GM23338 (cell line): ENCODE results near the gene STYK1. TPM values are rescaled to one million over a fixed set of nuclear protein-coding genes. Genes with fewer than 3 reads are reported as not detected.

Experiments used
- ATAC-seq: fragments of 200-7000 bp; cut with Tn5 transposase; 3 replicates; pipeline ENCODE4 v1.9.1; 2020
- DNase-seq: peaks from one replicate; pipeline ENCODE4 v3.0.0-alpha.2; 2015; ENCODE audit warnings: low spot score
- H2AFZ ChIP-seq: fragments of 200-600 bp; sonication (generic); 2 replicates; pipeline ENCODE4 v1.8.0; 2016; ENCODE audit warnings: antibody characterized with exemption, mild to moderate bottlenecking, moderate library complexity
- H3F3A ChIP-seq: fragments of 200-600 bp; sonication (generic); replicated peaks from 2 replicates; pipeline ENCODE4 v1.8.0; 2017; ENCODE audit warnings: antibody characterized with exemption, mixed run types, low read depth
- H3K27ac ChIP-seq: fragments of 200-600 bp; sonication (generic); 2 replicates; pipeline ENCODE4 v1.6.1; 2016; ENCODE audit warnings: low read depth
- H3K27me3 ChIP-seq: fragments of 200-600 bp; sonication (generic); 2 replicates; pipeline ENCODE4 v1.8.0; 2016; ENCODE audit warnings: mild to moderate bottlenecking, mixed run types, moderate library complexity; ENCODE audit not compliant: insufficient read depth
- H3K36me3 ChIP-seq: fragments of 200-600 bp; sonication (generic); 2 replicates; pipeline ENCODE4 v1.8.0; 2016; ENCODE audit warnings: mild to moderate bottlenecking; ENCODE audit not compliant: insufficient read depth
- H3K4me1 ChIP-seq: fragments of 200-600 bp; sonication (generic); 2 replicates; pipeline ENCODE4 v1.8.0; 2016; ENCODE audit warnings: mild to moderate bottlenecking, moderate library complexity; ENCODE audit not compliant: insufficient read depth
- H3K4me2 ChIP-seq: fragments of 200-600 bp; sonication (generic); 2 replicates; pipeline ENCODE4 v1.7.1; 2017; ENCODE audit warnings: mixed run types
- H3K4me3 ChIP-seq: fragments of 200-600 bp; sonication (generic); 2 replicates; pipeline ENCODE4 v1.6.1; 2016; ENCODE audit warnings: mixed run types
- H3K79me2 ChIP-seq: fragments of 200-600 bp; sonication (generic); replicated peaks from 2 replicates; pipeline ENCODE4 v1.8.0; 2017; ENCODE audit warnings: mild to moderate bottlenecking; ENCODE audit not compliant: insufficient read depth
- H3K9me2 ChIP-seq: fragments of 200-600 bp; sonication (generic); 2 replicates; pipeline ENCODE4 v1.8.0; 2017; ENCODE audit not compliant: insufficient read depth
- H4K20me1 ChIP-seq: fragments of 200-600 bp; sonication (generic); replicated peaks from 2 replicates; pipeline ENCODE4 v1.8.0; 2017; ENCODE audit warnings: mild to moderate bottlenecking; ENCODE audit not compliant: insufficient read depth
- H3K27ac Mint-ChIP-seq: 2 replicates; pipeline ENCODE4 v1.8.0; 2020; ENCODE audit warnings: inconsistent platforms, mild to moderate bottlenecking, moderate library complexity, mixed read lengths
- H3K27me3 Mint-ChIP-seq: 3 replicates; pipeline ENCODE4 v1.8.0; 2022; ENCODE audit warnings: low read depth, mild to moderate bottlenecking, moderate library complexity, mixed read lengths, inconsistent platforms; ENCODE audit not compliant: insufficient read depth, poor library complexity
- H3K36me3 Mint-ChIP-seq: 3 replicates; pipeline ENCODE4 v1.8.0; 2021; ENCODE audit warnings: low read depth, mild to moderate bottlenecking, inconsistent platforms, moderate library complexity, mixed read lengths
- H3K4me1 Mint-ChIP-seq: 3 replicates; pipeline ENCODE4 v1.8.0; 2020; ENCODE audit warnings: mild to moderate bottlenecking, inconsistent platforms, mixed read lengths
- H3K4me3 Mint-ChIP-seq: 3 replicates; pipeline ENCODE4 v1.8.0; 2021; ENCODE audit warnings: moderate library complexity, mild to moderate bottlenecking, inconsistent platforms, mixed read lengths
- H3K9me3 Mint-ChIP-seq: 3 replicates; pipeline ENCODE4 v1.8.0; 2020; ENCODE audit warnings: moderate library complexity, mild to moderate bottlenecking, inconsistent platforms, mixed read lengths
- CREB1 ChIP-seq: fragments of 250-450 bp; sonication (Bioruptor Pico); IDR thresholded peaks from 2 replicates; pipeline ENCODE4 v1.5.0; 2020; ENCODE audit warnings: low read depth, mild to moderate bottlenecking, moderate library complexity
- CTCF ChIP-seq, 2 experiments: fragments of 200-600 bp in 1 of 2; sonication (generic) in 1 of 2; conservative IDR thresholded peaks; 2 replicates each; pipeline versions ENCODE4 v1.5.1 to v1.6.1; 2016 to 2017; ENCODE audit warnings: antibody characterized with exemption in 2 of 2, low read depth in 2 of 2, mild to moderate bottlenecking in 2 of 2, moderate library complexity in 1 of 2
- EZH2 ChIP-seq: fragments of 200-600 bp; sonication (generic); IDR thresholded peaks from one replicate; pipeline ENCODE4 v1.8.0; 2017; ENCODE audit warnings: antibody characterized with exemption, mild to moderate bottlenecking, low read depth; ENCODE audit not compliant: unreplicated experiment
- EZH2phosphoT487 ChIP-seq: fragments of 200-600 bp; sonication (generic); IDR thresholded peaks from one replicate; pipeline ENCODE4 v1.8.1; 2018; ENCODE audit warnings: antibody characterized with exemption; ENCODE audit not compliant: unreplicated experiment
- JUNB ChIP-seq: IDR thresholded peaks from one replicate; pipeline ENCODE4 v1.6.1; 2016; ENCODE audit warnings: antibody characterized with exemption; ENCODE audit not compliant: unreplicated experiment
- NANOG ChIP-seq: IDR thresholded peaks from 2 replicates; pipeline ENCODE4 v1.6.1; 2016; ENCODE audit warnings: antibody characterized with exemption, borderline replicate concordance
- POLR2AphosphoS5 ChIP-seq: IDR thresholded peaks from 2 replicates; pipeline ENCODE4 v1.6.1; 2016; ENCODE audit warnings: antibody characterized with exemption, low read depth
- STAT1 ChIP-seq: IDR thresholded peaks from one replicate; pipeline ENCODE4 v1.6.1; 2016; ENCODE audit warnings: antibody characterized with exemption; ENCODE audit not compliant: unreplicated experiment
- ZNF114 ChIP-seq: fragments of 250-450 bp; sonication (Bioruptor Pico); IDR thresholded peaks from 2 replicates; pipeline ENCODE4 v1.5.0; 2020; ENCODE audit warnings: mild to moderate bottlenecking, moderate library complexity
- ZNF331 ChIP-seq: fragments of 250-450 bp; sonication (Bioruptor Pico); IDR thresholded peaks from 2 replicates; pipeline ENCODE4 v1.5.0; 2020; ENCODE audit warnings: low read depth, mild to moderate bottlenecking, moderate library complexity
- polyA plus RNA-seq: library from polyadenylated mRNA; unstranded; fragments of >200 nt; fragmentation: Nextera tagmentation; extraction: Ambion mirVana; gene quantifications from 2 replicates; pipeline ENCODE4 v1.2.1, GENCODE V29; 2016
- total RNA-seq: library from RNA; depleted of rRNA; stranded (reverse); fragments of >200 nt; shearing (Covaris generic); gene quantifications from 2 replicates; pipeline ENCODE4 v1.2.3, GENCODE V29; 2014
- TF ChIP-seq, protein P1 (sequence below): IDR thresholded peaks from 2 replicates; pipeline ENCODE4 v1.6.1; 2016; ENCODE audit warnings: antibody characterized with exemption
- TF ChIP-seq, protein P2 (sequence below): fragments of 250-450 bp; sonication (Bioruptor Pico); IDR thresholded peaks from 2 replicates; pipeline ENCODE4 v1.5.0; 2020; ENCODE audit warnings: mild to moderate bottlenecking, moderate library complexity
- TF ChIP-seq, protein P3 (sequence below): IDR thresholded peaks from one replicate; pipeline ENCODE4 v1.6.1; 2018; ENCODE audit warnings: antibody characterized with exemption; ENCODE audit not compliant: unreplicated experiment

STYK1 gene
- total and polyA plus RNA-seq, 2 experiments from 2014 or later: 1.2 to 1.8 TPM

- Mint-ChIP-seq H3K27ac (no peak overlapping the region), H3K4me3 (no peak overlapping the region), H3K36me3 (no peaks in the 10 kb centered on the region), H3K4me1 (peaks cover 2% of the 10 kb centered on the region; the same call in 2 of the 3 replicates), H3K9me3 (no peaks in the 10 kb centered on the region; the same call in 2 of the 3 replicates), H3K27me3 (no peaks in the 10 kb centered on the region)
- no peaks in the 10 kb centered on the region for H3K79me2 ChIP-seq
- no peak overlapping the region for H3K4me2 ChIP-seq
- TF ChIP-seq, protein P1, sequence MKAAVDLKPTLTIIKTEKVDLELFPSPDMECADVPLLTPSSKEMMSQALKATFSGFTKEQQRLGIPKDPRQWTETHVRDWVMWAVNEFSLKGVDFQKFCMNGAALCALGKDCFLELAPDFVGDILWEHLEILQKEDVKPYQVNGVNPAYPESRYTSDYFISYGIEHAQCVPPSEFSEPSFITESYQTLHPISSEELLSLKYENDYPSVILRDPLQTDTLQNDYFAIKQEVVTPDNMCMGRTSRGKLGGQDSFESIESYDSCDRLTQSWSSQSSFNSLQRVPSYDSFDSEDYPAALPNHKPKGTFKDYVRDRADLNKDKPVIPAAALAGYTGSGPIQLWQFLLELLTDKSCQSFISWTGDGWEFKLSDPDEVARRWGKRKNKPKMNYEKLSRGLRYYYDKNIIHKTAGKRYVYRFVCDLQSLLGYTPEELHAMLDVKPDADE: no peak
- TF ChIP-seq EZH2 (no peak), STAT1 (no peak), ZNF114 (CRISPR knock-in tag) (no peak), EZH2phosphoT487 (no peak), CTCF (conservative IDR thresholded peaks at IDR 0.05; ENCODE audit: low read depth in 2 of 2) (no peak), ZNF331 (CRISPR knock-in tag) (no peak), CREB1 (no peak), POLR2AphosphoS5 (no peak), NANOG (no peak), JUNB (no peak)
- TF ChIP-seq, protein P2, sequence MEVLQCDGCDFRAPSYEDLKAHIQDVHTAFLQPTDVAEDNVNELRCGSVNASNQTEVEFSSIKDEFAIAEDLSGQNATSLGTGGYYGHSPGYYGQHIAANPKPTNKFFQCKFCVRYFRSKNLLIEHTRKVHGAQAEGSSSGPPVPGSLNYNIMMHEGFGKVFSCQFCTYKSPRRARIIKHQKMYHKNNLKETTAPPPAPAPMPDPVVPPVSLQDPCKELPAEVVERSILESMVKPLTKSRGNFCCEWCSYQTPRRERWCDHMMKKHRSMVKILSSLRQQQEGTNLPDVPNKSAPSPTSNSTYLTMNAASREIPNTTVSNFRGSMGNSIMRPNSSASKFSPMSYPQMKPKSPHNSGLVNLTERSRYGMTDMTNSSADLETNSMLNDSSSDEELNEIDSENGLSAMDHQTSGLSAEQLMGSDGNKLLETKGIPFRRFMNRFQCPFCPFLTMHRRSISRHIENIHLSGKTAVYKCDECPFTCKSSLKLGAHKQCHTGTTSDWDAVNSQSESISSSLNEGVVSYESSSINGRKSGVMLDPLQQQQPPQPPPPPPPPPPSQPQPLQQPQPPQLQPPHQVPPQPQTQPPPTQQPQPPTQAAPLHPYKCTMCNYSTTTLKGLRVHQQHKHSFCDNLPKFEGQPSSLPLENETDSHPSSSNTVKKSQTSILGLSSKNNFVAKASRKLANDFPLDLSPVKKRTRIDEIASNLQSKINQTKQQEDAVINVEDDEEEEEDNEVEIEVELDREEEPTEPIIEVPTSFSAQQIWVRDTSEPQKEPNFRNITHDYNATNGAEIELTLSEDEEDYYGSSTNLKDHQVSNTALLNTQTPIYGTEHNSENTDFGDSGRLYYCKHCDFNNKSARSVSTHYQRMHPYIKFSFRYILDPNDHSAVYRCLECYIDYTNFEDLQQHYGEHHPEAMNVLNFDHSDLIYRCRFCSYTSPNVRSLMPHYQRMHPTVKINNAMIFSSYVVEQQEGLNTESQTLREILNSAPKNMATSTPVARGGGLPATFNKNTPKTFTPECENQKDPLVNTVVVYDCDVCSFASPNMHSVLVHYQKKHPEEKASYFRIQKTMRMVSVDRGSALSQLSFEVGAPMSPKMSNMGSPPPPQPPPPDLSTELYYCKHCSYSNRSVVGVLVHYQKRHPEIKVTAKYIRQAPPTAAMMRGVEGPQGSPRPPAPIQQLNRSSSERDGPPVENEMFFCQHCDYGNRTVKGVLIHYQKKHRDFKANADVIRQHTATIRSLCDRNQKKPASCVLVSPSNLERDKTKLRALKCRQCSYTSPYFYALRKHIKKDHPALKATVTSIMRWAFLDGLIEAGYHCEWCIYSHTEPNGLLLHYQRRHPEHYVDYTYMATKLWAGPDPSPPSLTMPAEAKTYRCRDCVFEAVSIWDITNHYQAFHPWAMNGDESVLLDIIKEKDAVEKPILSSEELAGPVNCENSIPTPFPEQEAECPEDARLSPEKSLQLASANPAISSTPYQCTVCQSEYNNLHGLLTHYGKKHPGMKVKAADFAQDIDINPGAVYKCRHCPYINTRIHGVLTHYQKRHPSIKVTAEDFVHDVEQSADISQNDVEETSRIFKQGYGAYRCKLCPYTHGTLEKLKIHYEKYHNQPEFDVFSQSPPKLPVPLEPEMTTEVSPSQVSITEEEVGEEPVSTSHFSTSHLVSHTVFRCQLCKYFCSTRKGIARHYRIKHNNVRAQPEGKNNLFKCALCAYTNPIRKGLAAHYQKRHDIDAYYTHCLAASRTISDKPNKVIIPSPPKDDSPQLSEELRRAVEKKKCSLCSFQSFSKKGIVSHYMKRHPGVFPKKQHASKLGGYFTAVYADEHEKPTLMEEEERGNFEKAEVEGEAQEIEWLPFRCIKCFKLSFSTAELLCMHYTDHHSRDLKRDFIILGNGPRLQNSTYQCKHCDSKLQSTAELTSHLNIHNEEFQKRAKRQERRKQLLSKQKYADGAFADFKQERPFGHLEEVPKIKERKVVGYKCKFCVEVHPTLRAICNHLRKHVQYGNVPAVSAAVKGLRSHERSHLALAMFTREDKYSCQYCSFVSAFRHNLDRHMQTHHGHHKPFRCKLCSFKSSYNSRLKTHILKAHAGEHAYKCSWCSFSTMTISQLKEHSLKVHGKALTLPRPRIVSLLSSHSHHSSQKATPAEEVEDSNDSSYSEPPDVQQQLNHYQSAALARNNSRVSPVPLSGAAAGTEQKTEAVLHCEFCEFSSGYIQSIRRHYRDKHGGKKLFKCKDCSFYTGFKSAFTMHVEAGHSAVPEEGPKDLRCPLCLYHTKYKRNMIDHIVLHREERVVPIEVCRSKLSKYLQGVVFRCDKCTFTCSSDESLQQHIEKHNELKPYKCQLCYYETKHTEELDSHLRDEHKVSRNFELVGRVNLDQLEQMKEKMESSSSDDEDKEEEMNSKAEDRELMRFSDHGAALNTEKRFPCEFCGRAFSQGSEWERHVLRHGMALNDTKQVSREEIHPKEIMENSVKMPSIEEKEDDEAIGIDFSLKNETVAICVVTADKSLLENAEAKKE (CRISPR knock-in tag): no peak
- TF ChIP-seq, protein P3, sequence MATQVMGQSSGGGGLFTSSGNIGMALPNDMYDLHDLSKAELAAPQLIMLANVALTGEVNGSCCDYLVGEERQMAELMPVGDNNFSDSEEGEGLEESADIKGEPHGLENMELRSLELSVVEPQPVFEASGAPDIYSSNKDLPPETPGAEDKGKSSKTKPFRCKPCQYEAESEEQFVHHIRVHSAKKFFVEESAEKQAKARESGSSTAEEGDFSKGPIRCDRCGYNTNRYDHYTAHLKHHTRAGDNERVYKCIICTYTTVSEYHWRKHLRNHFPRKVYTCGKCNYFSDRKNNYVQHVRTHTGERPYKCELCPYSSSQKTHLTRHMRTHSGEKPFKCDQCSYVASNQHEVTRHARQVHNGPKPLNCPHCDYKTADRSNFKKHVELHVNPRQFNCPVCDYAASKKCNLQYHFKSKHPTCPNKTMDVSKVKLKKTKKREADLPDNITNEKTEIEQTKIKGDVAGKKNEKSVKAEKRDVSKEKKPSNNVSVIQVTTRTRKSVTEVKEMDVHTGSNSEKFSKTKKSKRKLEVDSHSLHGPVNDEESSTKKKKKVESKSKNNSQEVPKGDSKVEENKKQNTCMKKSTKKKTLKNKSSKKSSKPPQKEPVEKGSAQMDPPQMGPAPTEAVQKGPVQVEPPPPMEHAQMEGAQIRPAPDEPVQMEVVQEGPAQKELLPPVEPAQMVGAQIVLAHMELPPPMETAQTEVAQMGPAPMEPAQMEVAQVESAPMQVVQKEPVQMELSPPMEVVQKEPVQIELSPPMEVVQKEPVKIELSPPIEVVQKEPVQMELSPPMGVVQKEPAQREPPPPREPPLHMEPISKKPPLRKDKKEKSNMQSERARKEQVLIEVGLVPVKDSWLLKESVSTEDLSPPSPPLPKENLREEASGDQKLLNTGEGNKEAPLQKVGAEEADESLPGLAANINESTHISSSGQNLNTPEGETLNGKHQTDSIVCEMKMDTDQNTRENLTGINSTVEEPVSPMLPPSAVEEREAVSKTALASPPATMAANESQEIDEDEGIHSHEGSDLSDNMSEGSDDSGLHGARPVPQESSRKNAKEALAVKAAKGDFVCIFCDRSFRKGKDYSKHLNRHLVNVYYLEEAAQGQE: no peak
- H3F3A ChIP-seq: no peaks in the 10 kb centered on the region
- H3K4me3 ChIP-seq: no peak overlapping the region
- H3K27me3 ChIP-seq: no peaks in the 10 kb centered on the region
- H4K20me1 ChIP-seq: 0 out of 2 replicates have a peak, but pooled peaks cover 3% of the 10 kb centered on the region
- H3K36me3 ChIP-seq: no peaks in the 10 kb centered on the region
- ATAC-seq (no peak), DNase-seq (no peak)
- no peak overlapping the region for H2AFZ ChIP-seq
- no peaks in the 10 kb centered on the region for H3K4me1 ChIP-seq
- H3K27ac ChIP-seq: no peak overlapping the region
- H3K9me2 ChIP-seq: peaks cover 5% of the 10 kb centered on the region; the same call in 1 of the 2 replicates
Measured at GRCh38 chr12:10689146-10689545, 15.3 kb upstream of the STYK1 start.
